ENCODE measurements around the gene MTIF2.
"Not testable (repeated sequence)": the region's sequence is repeated elsewhere in the genome, so short reads cannot be mapped to it uniquely, and the experiment has no call there.

Gene MTIF2

GRCh38 chr2:55191888-55192287 is 77.1 kb downstream of the MTIF2 start:
- DNase-seq, result not testable (repeated sequence)

- not testable (repeated sequence) for DNase-seq
Observed at GRCh38 chr2:55186837-55187236, 82.2 kb downstream of the MTIF2 start.
